HEK293 (cell line): ENCODE measurements around the gene CCDC57.

Experiments used
- GLI4 ChIP-seq: fragments of 450-650 bp; formaldehyde crosslinking; IDR thresholded peaks from 2 replicates; pipeline ENCODE4 v1.5.1; 2016; ENCODE audit warnings: missing biosample characterization, missing genetic modification characterization
- HOXD13 ChIP-seq: sonication (generic); formaldehyde crosslinking; IDR thresholded peaks from 2 replicates; pipeline ENCODE4 v1.8.0; 2022; ENCODE audit warnings: missing genetic modification reagents, borderline replicate concordance
- PRDM2 ChIP-seq: fragments of 450-650 bp; formaldehyde crosslinking; IDR thresholded peaks from 2 replicates; pipeline ENCODE4 v1.5.1; 2016; ENCODE audit warnings: missing biosample characterization, missing genetic modification characterization, borderline replicate concordance
- TCF7L2 ChIP-seq: IDR thresholded peaks from 2 replicates; pipeline ENCODE4 v1.6.1; 2011; ENCODE audit warnings: low read depth, mild to moderate bottlenecking, inconsistent platforms, low read length, moderate library complexity, borderline replicate concordance
- TRIM28 ChIP-seq: IDR thresholded peaks from 2 replicates; pipeline ENCODE4 v1.6.1; 2011; ENCODE audit warnings: low read length, control low read depth, borderline replicate concordance
- ZNF148 ChIP-seq: fragments of 450-650 bp; formaldehyde crosslinking; IDR thresholded peaks from 2 replicates; pipeline ENCODE4 v1.5.0; 2017; ENCODE audit warnings: missing biosample characterization, missing genetic modification characterization, borderline replicate concordance
- ZNF221 ChIP-seq: fragments of 450-650 bp; formaldehyde crosslinking; IDR thresholded peaks from 2 replicates; pipeline ENCODE4 v1.5.1; 2017; ENCODE audit warnings: missing biosample characterization, missing genetic modification characterization, borderline replicate concordance
- ZNF26 ChIP-seq: fragments of 450-650 bp; formaldehyde crosslinking; IDR thresholded peaks from 2 replicates; pipeline ENCODE4 v1.5.1; 2016; ENCODE audit warnings: missing biosample characterization, missing genetic modification characterization
- ZNF341 ChIP-seq: fragments of 450-650 bp; formaldehyde crosslinking; IDR thresholded peaks from 2 replicates; pipeline ENCODE4; 2016; ENCODE audit warnings: low read depth, missing biosample characterization, missing genetic modification characterization
- ZNF398 ChIP-seq: fragments of 450-650 bp; formaldehyde crosslinking; IDR thresholded peaks from 2 replicates; pipeline ENCODE4 v1.5.1; 2017; ENCODE audit warnings: missing biosample characterization, missing genetic modification characterization
- ZNF426 ChIP-seq: fragments of 450-650 bp; formaldehyde crosslinking; IDR thresholded peaks from 2 replicates; pipeline ENCODE4 v1.5.1; 2017; ENCODE audit warnings: missing biosample characterization, missing genetic modification characterization, mild to moderate bottlenecking, inconsistent platforms, moderate library complexity
- ZNF501 ChIP-seq: fragments of 450-650 bp; formaldehyde crosslinking; IDR thresholded peaks from 2 replicates; pipeline ENCODE4 v1.5.1; 2016; ENCODE audit warnings: missing biosample characterization, missing genetic modification characterization
- ZNF548 ChIP-seq: fragments of 450-650 bp; formaldehyde crosslinking; IDR thresholded peaks from 2 replicates; pipeline ENCODE4 v1.5.1; 2016; ENCODE audit warnings: missing biosample characterization, missing genetic modification characterization
- ZNF585B ChIP-seq: fragments of 450-650 bp; formaldehyde crosslinking; IDR thresholded peaks from 2 replicates; pipeline ENCODE4 v1.5.1; 2016; ENCODE audit warnings: missing biosample characterization, missing genetic modification characterization
- ZNF624 ChIP-seq: fragments of 450-650 bp; formaldehyde crosslinking; IDR thresholded peaks from 2 replicates; pipeline ENCODE4 v1.5.1; 2017; ENCODE audit warnings: missing biosample characterization, missing genetic modification characterization
- ZNF639 ChIP-seq: fragments of 450-650 bp; formaldehyde crosslinking; IDR thresholded peaks from 2 replicates; pipeline ENCODE4 v1.5.1; 2016; ENCODE audit warnings: missing biosample characterization, missing genetic modification characterization
- ZNF645 ChIP-seq: fragments of 450-650 bp; formaldehyde crosslinking; IDR thresholded peaks from 2 replicates; pipeline ENCODE4; 2016; ENCODE audit warnings: missing biosample characterization, missing genetic modification characterization
- ZNF664 ChIP-seq: fragments of 450-650 bp; formaldehyde crosslinking; IDR thresholded peaks from 2 replicates; pipeline ENCODE4 v1.5.1; 2016; ENCODE audit warnings: missing biosample characterization, missing genetic modification characterization
- ZNF792 ChIP-seq: fragments of 450-650 bp; formaldehyde crosslinking; IDR thresholded peaks from 2 replicates; pipeline ENCODE4 v1.5.1; 2016; ENCODE audit warnings: missing biosample characterization, missing genetic modification characterization
- ZSCAN4 ChIP-seq: fragments of 450-650 bp; formaldehyde crosslinking; IDR thresholded peaks from 2 replicates; pipeline ENCODE4 v1.5.1; 2017; ENCODE audit warnings: missing biosample characterization, missing genetic modification characterization
- ZSCAN5A ChIP-seq: fragments of 450-650 bp; formaldehyde crosslinking; IDR thresholded peaks from 2 replicates; pipeline ENCODE4 v1.5.1; 2016; ENCODE audit warnings: missing biosample characterization, missing genetic modification characterization

CCDC57 gene

GRCh38 chr17:82236142-82236971 lies 23.7 kb upstream of the CCDC57 start (continued):
- TF ChIP-seq ZNF26 (tag by site-specific recombination) (no peak), ZNF501 (tag by site-specific recombination) (no peak), ZNF398 (tag by site-specific recombination) (peak; percentile 94), ZNF664 (no peak), ZNF645 (tag by site-specific recombination) (no peak), HOXD13 (no peak), ZNF426 (tag by site-specific recombination) (no peak), PRDM2 (no peak), ZNF148 (no peak), ZNF639 (tag by site-specific recombination) (0 out of 2 replicates have a peak, but pooled peaks have one; percentile 46), GLI4 (tag by site-specific recombination) (no peak), TCF7L2 (no peak), ZNF624 (no peak), TRIM28 (no peak), ZNF585B (tag by site-specific recombination) (no peak), ZNF221 (tag by site-specific recombination) (no peak), ZSCAN4 (tag by site-specific recombination) (no peak), ZSCAN5A (no peak), ZNF341 (peak; percentile 77), ZNF792 (tag by site-specific recombination) (no peak), ZNF548 (tag by site-specific recombination) (no peak)
